A673 (cell line): ENCODE data around the gene MYH16. TPM values are rescaled to one million over a fixed set of nuclear protein-coding genes. Genes with fewer than 3 reads are reported as not detected.

Source experiments
- BruUV-seq: library from RNA; stranded (reverse); fragments of 400-500 nt; replicated peaks from 2 replicates; lab custom pipeline; 2021; lab: Mats Ljungman, UMichigan
- CTCF ChIA-PET: fragments of 300-600 bp; sonication (Branson Sonifier 250); formaldehyde crosslinking; loops from one replicate; lab custom pipeline; 2022; ENCODE audit warnings: antibody characterized with exemption; lab: Charles Lee
- POLR2A ChIA-PET: fragments of 300-600 bp; sonication (Branson Sonifier 250); formaldehyde crosslinking; loops from one replicate; lab custom pipeline; 2022; ENCODE audit warnings: antibody characterized with exemption; ENCODE audit not compliant: low non-redundant PET; lab: Charles Lee
- DNase-seq: peaks from one replicate; pipeline ENCODE4 v3.0.0-alpha.2; 2015; ENCODE audit warnings: low spot score
- H3K27ac ChIP-seq: fragments of 200-600 bp; sonication (generic); 2 replicates; pipeline ENCODE4 v1.5.1; 2016; ENCODE audit warnings: mixed run types, low read depth, mild to moderate bottlenecking, mixed read lengths, antibody characterized with exemption, low read length; ENCODE audit not compliant: poor library complexity, severe bottlenecking
- H3K27me3 ChIP-seq: fragments of 200-600 bp; sonication (generic); replicated peaks from 2 replicates; pipeline ENCODE4 v1.6.1; 2017; ENCODE audit warnings: mixed run types, low read depth, mild to moderate bottlenecking, mixed read lengths, antibody characterized with exemption, low read length; ENCODE audit not compliant: insufficient read depth, poor library complexity
- H3K36me3 ChIP-seq: fragments of 200-600 bp; sonication (generic); 2 replicates; pipeline ENCODE4 v1.6.1; 2016; ENCODE audit warnings: mixed run types, mild to moderate bottlenecking, mixed read lengths, antibody characterized with exemption, low read length; ENCODE audit not compliant: insufficient read depth, poor library complexity, severe bottlenecking
- H3K4me1 ChIP-seq: fragments of 200-600 bp; sonication (generic); 2 replicates; pipeline ENCODE4 v1.6.1; 2017; ENCODE audit warnings: mixed run types, mild to moderate bottlenecking, mixed read lengths, antibody characterized with exemption, low read length; ENCODE audit not compliant: insufficient read depth, poor library complexity, severe bottlenecking
- H3K4me3 ChIP-seq: fragments of 200-600 bp; sonication (generic); 2 replicates; pipeline ENCODE4 v1.5.1; 2016; ENCODE audit warnings: low read depth, mixed run types, mild to moderate bottlenecking, mixed read lengths, low read length; ENCODE audit not compliant: poor library complexity, severe bottlenecking
- H3K9me3 ChIP-seq: fragments of 200-600 bp; sonication (generic); 2 replicates; pipeline ENCODE4 v1.6.1; 2016; ENCODE audit warnings: mixed run types, low read depth, mild to moderate bottlenecking, mixed read lengths, antibody characterized with exemption, low read length; ENCODE audit not compliant: poor library complexity, severe bottlenecking
- EZH2 ChIP-seq: fragments of 200-600 bp; sonication (generic); IDR thresholded peaks from 2 replicates; pipeline ENCODE4 v1.6.1; 2017; ENCODE audit warnings: borderline replicate concordance, low read depth, mild to moderate bottlenecking, mixed read lengths, antibody characterized with exemption, low read length; ENCODE audit not compliant: poor library complexity, severe bottlenecking
- intact Hi-C: fragments of 100-400 bp; cut with micrococcal nuclease; formaldehyde crosslinking; loops from one replicate; pipeline ENCODE4 v1.10.0; 2022; ENCODE audit not compliant: unreplicated experiment
- total RNA-seq: library from RNA; stranded (reverse); gene quantifications from 2 replicates; pipeline ENCODE4 v1.2.3, GENCODE V29; 2021
- TF ChIP-seq, protein P1 (sequence below): fragments of 300-800, 200-600 bp; sonication (generic); conservative IDR thresholded peaks from 2 replicates; pipeline ENCODE4 v1.5.1; 2017; ENCODE audit warnings: low read depth, mild to moderate bottlenecking, antibody characterized with exemption, low read length, moderate library complexity, mixed read lengths

MYH16 gene
- total RNA-seq, 1 experiment from 2014 or later, result not detected

GRCh38 chr7:99293167-99293566 is 20.5 kb downstream of the MYH16 start:
- ChIA-PET CTCF (no interaction called here), POLR2A (no interaction called here)
- Histone ChIP-seq H3K36me3 (no peaks in the 10 kb centered on the region), H3K4me3 (no peak overlapping the region), H3K9me3 (no peaks in the 10 kb centered on the region), H3K27ac (no peak overlapping the region), H3K4me1 (no peaks in the 10 kb centered on the region), H3K27me3 (no peaks in the 10 kb centered on the region)
- no peak for TF ChIP-seq EZH2
- TF ChIP-seq, protein P1, sequence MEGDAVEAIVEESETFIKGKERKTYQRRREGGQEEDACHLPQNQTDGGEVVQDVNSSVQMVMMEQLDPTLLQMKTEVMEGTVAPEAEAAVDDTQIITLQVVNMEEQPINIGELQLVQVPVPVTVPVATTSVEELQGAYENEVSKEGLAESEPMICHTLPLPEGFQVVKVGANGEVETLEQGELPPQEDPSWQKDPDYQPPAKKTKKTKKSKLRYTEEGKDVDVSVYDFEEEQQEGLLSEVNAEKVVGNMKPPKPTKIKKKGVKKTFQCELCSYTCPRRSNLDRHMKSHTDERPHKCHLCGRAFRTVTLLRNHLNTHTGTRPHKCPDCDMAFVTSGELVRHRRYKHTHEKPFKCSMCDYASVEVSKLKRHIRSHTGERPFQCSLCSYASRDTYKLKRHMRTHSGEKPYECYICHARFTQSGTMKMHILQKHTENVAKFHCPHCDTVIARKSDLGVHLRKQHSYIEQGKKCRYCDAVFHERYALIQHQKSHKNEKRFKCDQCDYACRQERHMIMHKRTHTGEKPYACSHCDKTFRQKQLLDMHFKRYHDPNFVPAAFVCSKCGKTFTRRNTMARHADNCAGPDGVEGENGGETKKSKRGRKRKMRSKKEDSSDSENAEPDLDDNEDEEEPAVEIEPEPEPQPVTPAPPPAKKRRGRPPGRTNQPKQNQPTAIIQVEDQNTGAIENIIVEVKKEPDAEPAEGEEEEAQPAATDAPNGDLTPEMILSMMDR, result no peak
- no TSS peak for BruUV-seq
- no peak for DNase-seq
- intact Hi-C loops, result no loop called here

DNA sequence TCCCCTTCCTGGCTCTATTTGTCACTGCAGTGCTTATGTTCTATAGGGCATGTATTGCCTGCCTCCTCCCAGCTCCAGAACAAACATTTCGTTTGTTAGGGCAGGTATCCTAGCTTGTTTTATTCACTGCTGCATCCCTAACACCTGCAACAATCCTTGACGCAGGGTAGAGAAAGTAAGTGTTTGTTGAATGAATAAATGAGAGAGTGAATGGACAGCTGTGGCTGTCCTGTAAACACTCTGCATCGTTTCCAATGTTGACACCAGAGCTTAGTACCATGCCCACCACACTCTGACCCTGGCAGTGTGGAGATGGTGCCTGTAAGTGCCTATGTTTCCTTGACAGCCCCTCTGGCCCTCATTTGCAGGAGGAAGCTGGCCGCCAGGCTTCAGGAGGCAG is 21.0 kb downstream of the MYH16 start:
- no TSS peak for BruUV-seq

DNA sequence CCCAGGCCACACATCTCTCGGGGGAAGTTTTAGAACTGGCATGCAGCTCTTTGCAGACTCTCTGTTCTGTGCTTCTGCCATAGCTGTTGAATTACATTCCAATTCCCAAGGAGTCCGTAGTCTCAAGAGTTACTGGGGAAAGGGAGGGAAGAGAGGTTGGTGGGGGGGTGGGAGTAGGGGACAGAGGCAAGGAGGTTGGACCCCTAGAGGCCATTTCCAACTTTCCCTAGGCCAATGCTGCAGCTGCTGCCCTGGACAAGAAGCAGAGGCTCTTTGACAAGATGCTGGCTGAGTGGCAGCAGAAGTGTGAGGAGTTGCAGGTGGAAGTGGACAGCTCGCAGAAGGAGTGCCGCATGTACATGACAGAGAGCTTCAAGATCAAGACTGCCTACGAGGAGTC is 23.8 kb downstream of the MYH16 start:
- CTCF ChIA-PET, result no interaction called here
- TF ChIP-seq, protein P1, result no peak
- TF ChIP-seq EZH2, result no peak

More for the DNA sequence above, 21.0 kb downstream of the MYH16 start:
- H3K9me3 ChIP-seq, result no peaks in the 10 kb centered on the region
- no peak for TF ChIP-seq EZH2
- TF ChIP-seq, protein P1, result no peak
- H3K36me3 ChIP-seq, result no peaks in the 10 kb centered on the region
- H3K27ac ChIP-seq, result no peak overlapping the region
- no peak overlapping the region for H3K4me3 ChIP-seq
- no peaks in the 10 kb centered on the region for H3K4me1 ChIP-seq
- ChIA-PET POLR2A (no interaction called here), CTCF (no interaction called here)
- no peak for DNase-seq
- intact Hi-C loops, result no loop called here
- H3K27me3 ChIP-seq, result no peaks in the 10 kb centered on the region

More for the DNA sequence above, 23.8 kb downstream of the MYH16 start:
- Histone ChIP-seq H3K4me3 (no peak overlapping the region), H3K4me1 (no peaks in the 10 kb centered on the region), H3K27me3 (no peaks in the 10 kb centered on the region), H3K27ac (no peak overlapping the region), H3K9me3 (no peaks in the 10 kb centered on the region), H3K36me3 (no peaks in the 10 kb centered on the region)
- POLR2A ChIA-PET, result no interaction called here
- DNase-seq, result no peak
- no TSS peak for BruUV-seq
- intact Hi-C loops, result no loop called here
